ENCODE measurements around the gene LENG1.

LENG1 gene

GRCh38 chr19:54124393-54124792, 35.1 kb downstream of the LENG1 start:
- Histone ChIP-seq H3K9me3 (ENCODE audit: insufficient read depth, low read depth, low read length) (peaks cover 1% of the 10 kb centered on the region), H3K79me2 (ENCODE audit: control insufficient read depth, insufficient read depth, low read length, poor library complexity) (no peaks in the 10 kb centered on the region), H3K36me3 (ENCODE audit: control insufficient read depth in 1 of 2, insufficient read depth in 2 of 2, low read length in 2 of 2) (peaks cover 89 to 94% of the 10 kb centered on the region in 2 experiments), H3K4me3 (ENCODE audit: low read depth, low read length) (no peak overlapping the region), H4K8ac (ENCODE audit: low read depth, low read length) (no peak overlapping the region), H3K4ac (ENCODE audit: low read depth, low read length) (no peak overlapping the region), H3K4me1 (ENCODE audit: control insufficient read depth in 1 of 2, insufficient read depth in 2 of 2, low read length in 2 of 2) (no peaks in the 10 kb centered on the region), H2AFZ (ENCODE audit: insufficient read depth, low read length, poor library complexity) (no peak overlapping the region), H3K27me3 (ENCODE audit: insufficient read depth, low read length) (no peaks in the 10 kb centered on the region), H3K79me1 (ENCODE audit: low read length) (no peaks in the 10 kb centered on the region), H3K23ac (ENCODE audit: low read length) (no peak overlapping the region), H3K18ac (ENCODE audit: low read length) (no peak overlapping the region), H2BK5ac (ENCODE audit: low read depth, low read length, poor library complexity) (no peak overlapping the region), H2AK5ac (ENCODE audit: low read length) (no peak overlapping the region), H2BK120ac (ENCODE audit: insufficient read depth, low read length, poor library complexity) (no peak overlapping the region), H3K4me2 (ENCODE audit: low read length) (no peak overlapping the region), H3K27ac (ENCODE audit: low read depth, low read length) (no peak overlapping the region), H4K12ac (ENCODE audit: low read depth, low read length) (no peak overlapping the region), H3K9ac (ENCODE audit: low read length) (no peak overlapping the region), H2BK12ac (ENCODE audit: low read length) (no peak overlapping the region), H4K91ac (ENCODE audit: low read depth, low read length) (no peak overlapping the region), H3K14ac (ENCODE audit: low read length) (no peak overlapping the region)
- WGBS (ENCODE audit: extremely low coverage, insufficient coverage, insufficient read length) = no CpG with 5 or more reads among the region's 19 CpGs
- DNase-seq = no peak

GRCh38 chr19:54123682-54124081, 35.8 kb downstream of the LENG1 start:
- Histone ChIP-seq H3K4me3 (ENCODE audit: low read depth, low read length) (no peak overlapping the region), H3K27ac (ENCODE audit: low read depth, low read length) (no peak overlapping the region), H3K4me1 (ENCODE audit: control insufficient read depth in 1 of 2, insufficient read depth in 2 of 2, low read length in 2 of 2) (no peaks in the 10 kb centered on the region), H3K23ac (ENCODE audit: low read length) (no peak overlapping the region), H3K14ac (ENCODE audit: low read length) (no peak overlapping the region), H2BK5ac (ENCODE audit: low read depth, low read length, poor library complexity) (no peak overlapping the region), H3K18ac (ENCODE audit: low read length) (no peak overlapping the region), H2BK12ac (ENCODE audit: low read length) (no peak overlapping the region), H2AFZ (ENCODE audit: insufficient read depth, low read length, poor library complexity) (no peak overlapping the region), H2BK120ac (ENCODE audit: insufficient read depth, low read length, poor library complexity) (no peak overlapping the region), H3K9ac (ENCODE audit: low read length) (no peak overlapping the region), H2AK5ac (ENCODE audit: low read length) (no peak overlapping the region), H4K91ac (ENCODE audit: low read depth, low read length) (no peak overlapping the region), H3K4ac (ENCODE audit: low read depth, low read length) (no peak overlapping the region), H3K79me2 (ENCODE audit: control insufficient read depth, insufficient read depth, low read length, poor library complexity) (no peaks in the 10 kb centered on the region), H4K12ac (ENCODE audit: low read depth, low read length) (no peak overlapping the region), H3K4me2 (ENCODE audit: low read length) (no peak overlapping the region), H4K8ac (ENCODE audit: low read depth, low read length) (no peak overlapping the region), H3K36me3 (ENCODE audit: control insufficient read depth in 1 of 2, insufficient read depth in 2 of 2, low read length in 2 of 2) (peaks cover 83 to 89% of the 10 kb centered on the region in 2 experiments), H3K79me1 (ENCODE audit: low read length) (no peaks in the 10 kb centered on the region), H3K9me3 (ENCODE audit: insufficient read depth, low read depth, low read length) (peaks cover 1% of the 10 kb centered on the region), H3K27me3 (ENCODE audit: insufficient read depth, low read length) (no peaks in the 10 kb centered on the region)
- no CpG with 5 or more reads among the region's 17 CpGs for WGBS (ENCODE audit: extremely low coverage, insufficient coverage, insufficient read length)
- DNase-seq = no peak

GRCh38 chr19:54121259-54121658, 38.3 kb downstream of the LENG1 start:
- no peak overlapping the region for H3K4me3 ChIP-seq (ENCODE audit: low read depth, low read length)
- H3K14ac ChIP-seq (ENCODE audit: low read length) = no peak overlapping the region
- H3K4me2 ChIP-seq (ENCODE audit: low read length) = no peak overlapping the region
- peaks cover 1% of the 10 kb centered on the region for H3K9me3 ChIP-seq (ENCODE audit: insufficient read depth, low read depth, low read length)
- no peak overlapping the region for H2BK120ac ChIP-seq (ENCODE audit: insufficient read depth, low read length, poor library complexity)
- no peak overlapping the region for H3K23ac ChIP-seq (ENCODE audit: low read length)
- no peak overlapping the region for H2AK5ac ChIP-seq (ENCODE audit: low read length)
- H3K27ac ChIP-seq (ENCODE audit: low read depth, low read length) = no peak overlapping the region
- peaks cover 0 to 4% of the 10 kb centered on the region in 2 experiments for H3K4me1 ChIP-seq (ENCODE audit: control insufficient read depth in 1 of 2, insufficient read depth in 2 of 2, low read length in 2 of 2)
- H3K9ac ChIP-seq (ENCODE audit: low read length) = no peak overlapping the region
- H2AFZ ChIP-seq (ENCODE audit: insufficient read depth, low read length, poor library complexity) = no peak overlapping the region
- H3K79me1 ChIP-seq (ENCODE audit: low read length) = no peaks in the 10 kb centered on the region
- H3K79me2 ChIP-seq (ENCODE audit: control insufficient read depth, insufficient read depth, low read length, poor library complexity) = no peaks in the 10 kb centered on the region
- H3K4ac ChIP-seq (ENCODE audit: low read depth, low read length) = no peak overlapping the region
- no peak overlapping the region for H3K18ac ChIP-seq (ENCODE audit: low read length)
- no peak overlapping the region for H4K12ac ChIP-seq (ENCODE audit: low read depth, low read length)
- H2BK5ac ChIP-seq (ENCODE audit: low read depth, low read length, poor library complexity) = no peak overlapping the region
- H4K8ac ChIP-seq (ENCODE audit: low read depth, low read length) = no peak overlapping the region
- no peak overlapping the region for H4K91ac ChIP-seq (ENCODE audit: low read depth, low read length)
- no peak overlapping the region for H2BK12ac ChIP-seq (ENCODE audit: low read length)
- H3K27me3 ChIP-seq (ENCODE audit: insufficient read depth, low read length) = no peaks in the 10 kb centered on the region
- no CpG with 5 or more reads among the region's 10 CpGs for WGBS (ENCODE audit: extremely low coverage, insufficient coverage, insufficient read length)
- H3K36me3 ChIP-seq (ENCODE audit: control insufficient read depth in 1 of 2, insufficient read depth in 2 of 2, low read length in 2 of 2) = peaks cover 68 to 71% of the 10 kb centered on the region in 2 experiments
- no peak for DNase-seq

- Histone ChIP-seq H2BK120ac (ENCODE audit: insufficient read depth, low read length, poor library complexity) (peak within 1 kb of the TSS; percentile 20), H3K27me3 (ENCODE audit: insufficient read depth, low read length) (no peaks in the 10 kb centered on the region), H4K8ac (ENCODE audit: low read depth, low read length) (peak within 1 kb of the TSS; percentile 92)
Observed at GRCh38 chr19:54115109-54116063, 44.1 kb downstream of the LENG1 start, which contains the start of the genes PRPF31 and TFPT. Gene PRPF31, plus strand, starts transcription at chr19:54115754. Its CDS starts 2,525 bp downstream, at chr19:54118279. Gene TFPT, minus strand, starts transcription at chr19:54115657. Its CDS starts 388 bp downstream, at chr19:54115269.

More at GRCh38 chr19:54115109-54116063, 44.1 kb downstream of the LENG1 start, which contains the start of the genes PRPF31 and TFPT:
- Histone ChIP-seq H3K4me3 (ENCODE audit: low read depth, low read length) (peak within 1 kb of the TSS; percentile 87), H3K9me3 (ENCODE audit: insufficient read depth, low read depth, low read length) (no peaks in the 10 kb centered on the region), H2AFZ (ENCODE audit: insufficient read depth, low read length, poor library complexity) (peak within 1 kb of the TSS; percentile 74), H3K14ac (ENCODE audit: low read length) (peak within 1 kb of the TSS; percentile 64), H3K79me2 (ENCODE audit: control insufficient read depth, insufficient read depth, low read length, poor library complexity) (peaks cover 9% of the 10 kb centered on the region), H3K4me2 (ENCODE audit: low read length) (peak within 1 kb of the TSS; percentile 73), H3K79me1 (ENCODE audit: low read length) (peaks cover 10% of the 10 kb centered on the region), H3K36me3 (ENCODE audit: control insufficient read depth in 1 of 2, insufficient read depth in 2 of 2, low read length in 2 of 2) (peaks cover 28 to 31% of the 10 kb centered on the region in 2 experiments), H3K4ac (ENCODE audit: low read depth, low read length) (peak within 1 kb of the TSS; percentile 43), H2BK5ac (ENCODE audit: low read depth, low read length, poor library complexity) (peak within 1 kb of the TSS; percentile 71), H4K12ac (ENCODE audit: low read depth, low read length) (peak within 1 kb of the TSS; percentile 68), H3K18ac (ENCODE audit: low read length) (peak within 1 kb of the TSS; percentile 51), H3K23ac (ENCODE audit: low read length) (no peak within 1 kb of the TSS), H3K4me1 (ENCODE audit: control insufficient read depth in 1 of 2, insufficient read depth in 2 of 2, low read length in 2 of 2) (peaks cover 8 to 10% of the 10 kb centered on the region in 2 experiments), H3K27ac (ENCODE audit: low read depth, low read length) (peak within 1 kb of the TSS; percentile 52), H4K91ac (ENCODE audit: low read depth, low read length) (peak within 1 kb of the TSS; percentile 72), H3K9ac (ENCODE audit: low read length) (peak within 1 kb of the TSS; percentile 93), H2BK12ac (ENCODE audit: low read length) (no peak within 1 kb of the TSS), H2AK5ac (ENCODE audit: low read length) (peak within 1 kb of the TSS; percentile 85)
- no CpG with 5 or more reads among the region's 60 CpGs for WGBS (ENCODE audit: extremely low coverage, insufficient coverage, insufficient read length)
- DNase-seq = peak; percentile 97 to 100
